ENCODE measurements around the gene FOXB2.
"Not testable (repeated sequence)": the region's sequence is repeated elsewhere in the genome, so short reads cannot be mapped to it uniquely, and the experiment has no call there.

The FOXB2 gene

GRCh38 chr9:77019236-77019925, at the start of gene FOXB2:
Gene FOXB2 (plus strand): TSS chr9:77019655. CDS start chr9:77019655, 0 bp downstream.
- DNase-seq (ENCODE audit: low read depth, low spot score) = no peak

GRCh38 chr9:76969716-76970115, 49.7 kb upstream of the FOXB2 start:
- no peak for DNase-seq (ENCODE audit: low read depth, low spot score)

GRCh38 chr9:76978831-76979230, 40.6 kb upstream of the FOXB2 start:
- not testable (repeated sequence) for DNase-seq (ENCODE audit: low read depth, low spot score)

GRCh38 chr9:76980566-76980965, 38.9 kb upstream of the FOXB2 start:
- DNase-seq (ENCODE audit: low read depth, low spot score) = no peak

- DNase-seq (ENCODE audit: low read depth, low spot score) = no peak
Observed at GRCh38 chr9:76984486-76984885, 35.0 kb upstream of the FOXB2 start.

- DNase-seq (ENCODE audit: low read depth, low spot score) = no peak
Observed at GRCh38 chr9:76985581-76985980, 33.9 kb upstream of the FOXB2 start.

- DNase-seq (ENCODE audit: low read depth, low spot score) = peak; percentile 67
Observed at GRCh38 chr9:76987594-76988200, 31.8 kb upstream of the FOXB2 start.

- no peak for DNase-seq (ENCODE audit: low read depth, low spot score)
Observed at GRCh38 chr9:76988941-76989340, 30.5 kb upstream of the FOXB2 start.

GRCh38 chr9:76989501-76989900, 30.0 kb upstream of the FOXB2 start:
- no peak for DNase-seq (ENCODE audit: low read depth, low spot score)

- DNase-seq (ENCODE audit: low read depth, low spot score) = no peak
Observed at GRCh38 chr9:76996700-76997099, 22.8 kb upstream of the FOXB2 start.

- DNase-seq (ENCODE audit: low read depth, low spot score) = no peak
Observed at GRCh38 chr9:76999261-76999660, 20.2 kb upstream of the FOXB2 start.

GRCh38 chr9:77000330-77000729, 19.1 kb upstream of the FOXB2 start:
- no peak for DNase-seq (ENCODE audit: low read depth, low spot score)

- DNase-seq (ENCODE audit: low read depth, low spot score) = no peak
Observed at GRCh38 chr9:77003366-77003765, 16.1 kb upstream of the FOXB2 start.

- DNase-seq (ENCODE audit: low read depth, low spot score) = no peak
Observed at GRCh38 chr9:77005216-77005615, 14.2 kb upstream of the FOXB2 start.

GRCh38 chr9:77010527-77010926, 8.9 kb upstream of the FOXB2 start:
- DNase-seq (ENCODE audit: low read depth, low spot score) = no peak

- no peak for DNase-seq (ENCODE audit: low read depth, low spot score)
Observed at GRCh38 chr9:77011973-77012821, 7.3 kb upstream of the FOXB2 start.

- no peak for DNase-seq (ENCODE audit: low read depth, low spot score)
Observed at GRCh38 chr9:77013206-77013931, 6.1 kb upstream of the FOXB2 start.

GRCh38 chr9:77013932-77014596, 5.4 kb upstream of the FOXB2 start:
- DNase-seq (ENCODE audit: low read depth, low spot score) = no peak

GRCh38 chr9:77014597-77015263, 4.7 kb upstream of the FOXB2 start:
- DNase-seq (ENCODE audit: low read depth, low spot score) = no peak

GRCh38 chr9:77015327-77016048, 4.0 kb upstream of the FOXB2 start:
- DNase-seq (ENCODE audit: low read depth, low spot score) = no peak
